Right lobe of liver (tissue), 4 donors: Measurements from ENCODE around the gene ACBD6.

Experiments
- CTCF ChIP-seq, 4 donors: fragments of 200-600 bp in 3 of 4; fragments of 450-650 bp in 1 of 4; IDR thresholded peaks; one replicate each; pipeline versions ENCODE4 v1.5.1 to v1.8.0; 2016 to 2022; ENCODE audit warnings: antibody characterized with exemption in 4 of 4, mild to moderate bottlenecking in 2 of 4
- POLR2A ChIP-seq: fragments of 450-650 bp; IDR thresholded peaks from one replicate; pipeline ENCODE4 v1.6.1; 2017; ENCODE audit warnings: antibody characterized with exemption, mild to moderate bottlenecking
- donor health status: DM: no; HTN: no; CAD: no.
- donor health status: DM: no; HTN: no; CAD: no.
- donor health status: DM: no; HTN: yes; CAD: no.

DNA sequence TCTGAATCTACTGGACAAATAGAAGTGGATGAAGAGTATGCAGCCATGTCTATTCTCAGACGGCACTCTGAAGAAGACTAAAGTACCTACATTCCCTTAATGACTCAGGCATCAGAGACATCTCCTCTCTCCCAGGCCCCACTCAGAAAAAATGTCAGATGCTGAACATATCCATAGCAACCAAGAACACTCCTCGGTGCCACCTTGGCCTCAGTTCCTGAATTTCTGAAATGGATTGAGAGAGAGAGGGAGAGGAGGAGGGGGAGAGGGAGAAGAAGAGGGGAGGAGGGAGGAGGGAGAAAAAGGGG is 40.4 kb upstream of the ACBD6 start:
- TF ChIP-seq CTCF (IDR thresholded peaks at IDR 0.05) (no peak), POLR2A (no peak)
